HepG2 (cell line): ENCODE measurements around the gene CALD1. TPM values are rescaled to one million over a fixed set of nuclear protein-coding genes. Genes with fewer than 3 reads are reported as not detected.
A peak's percentile ranks its signal among the peaks of the same experiment; 100 is the strongest.

Experiments
- AHDC1 ChIP-seq: sonication (generic); formaldehyde crosslinking; IDR thresholded peaks from 2 replicates; pipeline ENCODE4 v1.5.1; 2020; ENCODE audit warnings: mild to moderate bottlenecking, missing genetic modification reagents, borderline replicate concordance
- ERF ChIP-seq: IDR thresholded peaks from 2 replicates; pipeline ENCODE4 v1.6.1; 2018; ENCODE audit warnings: missing biosample characterization, missing genetic modification reagents
- FOXO1 ChIP-seq: sonication (generic); formaldehyde crosslinking; IDR thresholded peaks from 2 replicates; pipeline ENCODE4 v1.4.0; 2020; ENCODE audit warnings: missing genetic modification reagents
- LCORL ChIP-seq, 2 experiments: fragments of 450-650 bp in 1 of 2; sonication (generic) in 1 of 2; formaldehyde crosslinking in 1 of 2; IDR thresholded peaks; 2 replicates each; pipeline versions ENCODE4 v1.5.0 to v1.6.1; 2017 to 2020; ENCODE audit warnings: antibody characterized with exemption in 1 of 2, missing genetic modification reagents in 1 of 2
- LRRFIP1 ChIP-seq: sonication (generic); formaldehyde crosslinking; conservative IDR thresholded peaks from 2 replicates; pipeline ENCODE4 v1.4.0; 2020; ENCODE audit warnings: missing genetic modification reagents
- SRSF4 ChIP-seq: fragments of 200-400 bp; formaldehyde crosslinking; IDR thresholded peaks from one replicate; pipeline ENCODE4 v1.6.1; 2018; ENCODE audit warnings: mild to moderate bottlenecking, low read depth, low read length, moderate library complexity; ENCODE audit not compliant: poor library complexity, severe bottlenecking
- ZBTB43 ChIP-seq: sonication (generic); formaldehyde crosslinking; conservative IDR thresholded peaks from 2 replicates; pipeline ENCODE4 v1.4.0; 2020; ENCODE audit warnings: missing genetic modification reagents
- ZEB1 ChIP-seq: IDR thresholded peaks from 2 replicates; pipeline ENCODE4 v1.6.1; 2012; ENCODE audit warnings: mild to moderate bottlenecking, low read depth, inconsistent platforms; ENCODE audit not compliant: insufficient replicate concordance
- ZNF292 ChIP-seq: sonication (generic); formaldehyde crosslinking; IDR thresholded peaks from 2 replicates; pipeline ENCODE4 v1.8.1; 2022; ENCODE audit warnings: mild to moderate bottlenecking, low read depth, missing genetic modification reagents, borderline replicate concordance
- ZNF383 ChIP-seq: sonication (generic); formaldehyde crosslinking; IDR thresholded peaks from 2 replicates; pipeline ENCODE4 v1.4.0; 2020; ENCODE audit warnings: missing genetic modification reagents, mild to moderate bottlenecking, borderline replicate concordance
- ZNF430 ChIP-seq: sonication (generic); formaldehyde crosslinking; IDR thresholded peaks from 2 replicates; pipeline ENCODE4 v1.9.0; 2021; ENCODE audit warnings: mild to moderate bottlenecking, missing genetic modification reagents
- ZNF550 ChIP-seq: sonication (generic); formaldehyde crosslinking; IDR thresholded peaks from 2 replicates; pipeline ENCODE4 v1.4.0; 2020; ENCODE audit warnings: mild to moderate bottlenecking, missing genetic modification reagents, borderline replicate concordance
- ZNF563 ChIP-seq: sonication (generic); formaldehyde crosslinking; IDR thresholded peaks from 2 replicates; pipeline ENCODE4 v1.8.0; 2022; ENCODE audit warnings: mild to moderate bottlenecking, moderate library complexity, missing genetic modification reagents
- ZNF577 ChIP-seq: sonication (generic); formaldehyde crosslinking; IDR thresholded peaks from 2 replicates; pipeline ENCODE4 v1.4.0; 2020; ENCODE audit warnings: mild to moderate bottlenecking, low read depth, missing genetic modification reagents, borderline replicate concordance
- ZNF629 ChIP-seq: sonication (generic); formaldehyde crosslinking; conservative IDR thresholded peaks from 2 replicates; pipeline ENCODE4 v1.5.0; 2020; ENCODE audit warnings: missing genetic modification reagents
- ZNF713 ChIP-seq: sonication (generic); formaldehyde crosslinking; IDR thresholded peaks from 2 replicates; pipeline ENCODE4 v1.4.0; 2020; ENCODE audit warnings: mild to moderate bottlenecking, missing genetic modification reagents
- polyA plus RNA-seq, 8 experiments: library from polyadenylated mRNA; depleted of rRNA in 3 of 8; stranded (reverse) in 7 of 8; unstranded in 1 of 8; fragments of >200 nt; fragmentation: Illumina TruSeq in 4 of 8; extraction: Trizol in 4 of 8; gene quantifications; 2 replicates each; pipeline versions ENCODE4 v1.2.1 to v1.2.3, GENCODE V29; 2011 to 2016; ENCODE audit warnings: low read depth in 4 of 8, missing spikeins in 1 of 8, mixed read lengths in 1 of 8; ENCODE audit not compliant: insufficient read depth in 1 of 8
- total RNA-seq, 5 experiments: library from RNA; depleted of rRNA; stranded (reverse); fragments of >200 nt; fragmentation: Illumina TruSeq; extraction: Trizol; gene quantifications; 2 replicates each; pipeline ENCODE4 v1.2.3, GENCODE V29; 2016; ENCODE audit warnings: low read depth in 1 of 5
- TF ChIP-seq, protein P1 (sequence below): IDR thresholded peaks from 2 replicates; pipeline ENCODE4 v1.6.1; 2016; ENCODE audit warnings: control low read depth

The CALD1 gene
- total and polyA plus RNA-seq, 2 of the 13 experiments (the other 11 are each of a cell fraction or from before 2014, with no cell fraction given), result 53.0 to 112 TPM

DNA sequence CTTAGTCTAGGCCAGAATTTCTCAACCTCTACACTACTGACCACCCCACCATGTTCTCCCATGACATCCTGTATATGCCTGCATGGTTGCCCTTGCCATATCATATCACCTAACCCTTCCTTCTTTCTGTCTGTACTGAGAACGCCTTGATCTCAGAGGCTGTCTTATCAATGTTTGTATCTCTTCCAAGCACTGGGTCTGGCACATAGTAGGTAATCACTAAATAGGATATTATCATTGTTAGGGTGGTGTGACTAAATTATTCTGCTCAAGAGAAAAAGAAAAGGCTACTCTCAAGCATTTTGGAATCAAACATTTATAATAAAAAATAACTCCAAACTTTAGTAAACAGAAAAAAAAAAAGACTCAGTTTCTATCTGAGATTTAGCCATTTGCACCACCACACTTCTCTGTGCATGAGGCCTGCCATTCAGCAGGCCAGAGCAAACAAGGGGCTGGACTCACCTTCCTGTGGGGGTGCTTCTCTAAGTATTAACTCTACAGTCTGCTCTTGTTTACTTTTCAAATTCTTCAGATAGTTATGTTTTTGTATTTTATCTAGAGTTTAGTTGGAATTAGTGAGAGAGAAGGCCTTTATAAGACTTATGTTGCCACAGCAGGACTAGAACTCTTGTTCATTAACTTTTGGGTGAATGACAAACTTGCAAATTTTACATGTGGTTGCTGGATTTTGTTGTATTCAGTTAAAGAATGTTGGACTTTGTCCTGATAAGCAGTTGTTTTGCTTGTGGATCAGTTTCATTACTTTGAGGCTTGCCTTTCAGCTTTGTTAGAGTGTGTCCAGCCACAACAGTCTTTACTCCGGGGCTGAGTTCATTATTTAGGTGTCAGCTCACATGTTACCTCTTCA is 212.3 kb downstream of the CALD1 start (continued):
- TF ChIP-seq, protein P1, sequence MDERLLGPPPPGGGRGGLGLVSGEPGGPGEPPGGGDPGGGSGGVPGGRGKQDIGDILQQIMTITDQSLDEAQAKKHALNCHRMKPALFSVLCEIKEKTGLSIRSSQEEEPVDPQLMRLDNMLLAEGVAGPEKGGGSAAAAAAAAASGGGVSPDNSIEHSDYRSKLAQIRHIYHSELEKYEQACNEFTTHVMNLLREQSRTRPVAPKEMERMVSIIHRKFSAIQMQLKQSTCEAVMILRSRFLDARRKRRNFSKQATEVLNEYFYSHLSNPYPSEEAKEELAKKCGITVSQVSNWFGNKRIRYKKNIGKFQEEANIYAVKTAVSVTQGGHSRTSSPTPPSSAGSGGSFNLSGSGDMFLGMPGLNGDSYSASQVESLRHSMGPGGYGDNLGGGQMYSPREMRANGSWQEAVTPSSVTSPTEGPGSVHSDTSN (CRISPR knock-in tag), result peak; percentile 47; the same call in 1 of the 2 replicates
- TF ChIP-seq SRSF4, result no peak
- peak; percentile 71 for TF ChIP-seq LCORL (IDR thresholded peaks at IDR 0.05)
- peak; percentile 30; the same call in 1 of the 2 replicates for TF ChIP-seq LCORL (CRISPR knock-in tag; IDR thresholded peaks at IDR 0.05)
- no peak for TF ChIP-seq ZNF563
- no peak for TF ChIP-seq ZNF383 (CRISPR knock-in tag)
- TF ChIP-seq ZNF430 (CRISPR knock-in tag), result peak; percentile 52; the same call in 1 of the 2 replicates
- no peak for TF ChIP-seq ZEB1
- peak; percentile 81; the same call in 1 of the 2 replicates for TF ChIP-seq AHDC1 (CRISPR knock-in tag)
- peak; percentile 77 for TF ChIP-seq FOXO1 (CRISPR knock-in tag)
- no peak for TF ChIP-seq ZNF713 (CRISPR knock-in tag)
- TF ChIP-seq ZNF292 (CRISPR knock-in tag), result peak; percentile 26; the same call in 1 of the 2 replicates
- peak; percentile 62; the same call in 1 of the 2 replicates for TF ChIP-seq ERF (CRISPR knock-in tag)
- no peak for TF ChIP-seq LRRFIP1 (CRISPR knock-in tag)
- no peak; the same call in 1 of the 2 replicates for TF ChIP-seq ZBTB43 (CRISPR knock-in tag)
- peak; percentile 8; the same call in 1 of the 2 replicates for TF ChIP-seq ZNF629
- TF ChIP-seq ZNF577, result no peak
- no peak for TF ChIP-seq ZNF550 (CRISPR knock-in tag)
